SU-DHL-6 (cell line): Measurements from ENCODE around the gene APOBEC3B.

Experiments used
- H2AFZ ChIP-seq: fragments of 200-600 bp; sonication (generic); 2 replicates; pipeline ENCODE4 v1.6.1; 2014; ENCODE audit warnings: low read depth, mild to moderate bottlenecking, moderate library complexity, mixed read lengths, antibody characterized with exemption, low read length; ENCODE audit not compliant: severe bottlenecking
- H3F3A ChIP-seq: fragments of 200-600 bp; shearing (Covaris generic); 2 replicates; pipeline ENCODE4 v1.6.0; 2016; ENCODE audit warnings: antibody characterized with exemption, mild to moderate bottlenecking; ENCODE audit not compliant: insufficient read depth
- H3K27ac ChIP-seq: fragments of 200-600 bp; sonication (generic); 2 replicates; pipeline ENCODE4 v1.5.1; 2016; ENCODE audit warnings: low read depth, mild to moderate bottlenecking, low read length, moderate library complexity, mixed read lengths
- H3K27me3 ChIP-seq: fragments of 200-600 bp; sonication (generic), shearing (Covaris generic); 2 replicates; pipeline ENCODE4 v1.6.0; 2014; ENCODE audit warnings: mild to moderate bottlenecking, low read length
- H3K36me3 ChIP-seq: fragments of 200-600 bp; sonication (generic); 2 replicates; pipeline ENCODE4 v1.6.1; 2014; ENCODE audit warnings: mild to moderate bottlenecking, low read length, mixed read lengths
- H3K4me2 ChIP-seq: fragments of 300-600, 200-600 bp; shearing (Covaris generic), sonication (generic); 2 replicates; pipeline ENCODE4 v1.6.0; 2014; ENCODE audit warnings: low read length, low read depth, mild to moderate bottlenecking; ENCODE audit not compliant: poor library complexity, severe bottlenecking
- H3K4me3 ChIP-seq: fragments of 200-600 bp; sonication (generic); 2 replicates; pipeline ENCODE4 v1.5.1; 2014; ENCODE audit warnings: antibody characterized with exemption, low read length, mild to moderate bottlenecking, mixed read lengths; ENCODE audit not compliant: insufficient read depth, poor library complexity, severe bottlenecking
- H3K79me2 ChIP-seq: fragments of 200-600 bp; sonication (generic); 2 replicates; pipeline ENCODE4 v1.6.1; 2014; ENCODE audit warnings: mild to moderate bottlenecking, low read length, moderate library complexity; ENCODE audit not compliant: insufficient read depth
- H3K9ac ChIP-seq: fragments of 200-600 bp; sonication (generic); 2 replicates; pipeline ENCODE4 v1.7.0; 2014; ENCODE audit warnings: mild to moderate bottlenecking, low read length
- H3K9me2 ChIP-seq: fragments of 200-600 bp; sonication (generic); replicated peaks from 2 replicates; pipeline ENCODE4 v1.6.1; 2014; ENCODE audit warnings: low read length; ENCODE audit not compliant: insufficient read depth
- H3K9me3 ChIP-seq: fragments of 200-600 bp; sonication (generic); 2 replicates; pipeline ENCODE4 v1.6.1; 2014; ENCODE audit warnings: low read length, mixed read lengths; ENCODE audit not compliant: insufficient read depth
- H4K20me1 ChIP-seq: fragments of 200-600 bp; sonication (generic); 2 replicates; pipeline ENCODE4 v1.6.1; 2014; ENCODE audit warnings: low read depth, mild to moderate bottlenecking, antibody characterized with exemption, low read length, moderate library complexity, mixed read lengths
- CTCF ChIP-seq: fragments of 200-600 bp; sonication (generic); IDR thresholded peaks from one replicate; pipeline ENCODE4 v1.5.1; 2017; ENCODE audit warnings: antibody characterized with exemption, mild to moderate bottlenecking, low read length, moderate library complexity; ENCODE audit not compliant: insufficient read depth, poor library complexity, severe bottlenecking
- EZH2phosphoT487 ChIP-seq: fragments of 200-600 bp; sonication (generic), shearing (Covaris generic); conservative IDR thresholded peaks from 2 replicates; pipeline ENCODE4 v1.6.1; 2018; ENCODE audit warnings: mild to moderate bottlenecking, antibody characterized with exemption, low read length, moderate library complexity, mixed read lengths

The APOBEC3B gene

DNA sequence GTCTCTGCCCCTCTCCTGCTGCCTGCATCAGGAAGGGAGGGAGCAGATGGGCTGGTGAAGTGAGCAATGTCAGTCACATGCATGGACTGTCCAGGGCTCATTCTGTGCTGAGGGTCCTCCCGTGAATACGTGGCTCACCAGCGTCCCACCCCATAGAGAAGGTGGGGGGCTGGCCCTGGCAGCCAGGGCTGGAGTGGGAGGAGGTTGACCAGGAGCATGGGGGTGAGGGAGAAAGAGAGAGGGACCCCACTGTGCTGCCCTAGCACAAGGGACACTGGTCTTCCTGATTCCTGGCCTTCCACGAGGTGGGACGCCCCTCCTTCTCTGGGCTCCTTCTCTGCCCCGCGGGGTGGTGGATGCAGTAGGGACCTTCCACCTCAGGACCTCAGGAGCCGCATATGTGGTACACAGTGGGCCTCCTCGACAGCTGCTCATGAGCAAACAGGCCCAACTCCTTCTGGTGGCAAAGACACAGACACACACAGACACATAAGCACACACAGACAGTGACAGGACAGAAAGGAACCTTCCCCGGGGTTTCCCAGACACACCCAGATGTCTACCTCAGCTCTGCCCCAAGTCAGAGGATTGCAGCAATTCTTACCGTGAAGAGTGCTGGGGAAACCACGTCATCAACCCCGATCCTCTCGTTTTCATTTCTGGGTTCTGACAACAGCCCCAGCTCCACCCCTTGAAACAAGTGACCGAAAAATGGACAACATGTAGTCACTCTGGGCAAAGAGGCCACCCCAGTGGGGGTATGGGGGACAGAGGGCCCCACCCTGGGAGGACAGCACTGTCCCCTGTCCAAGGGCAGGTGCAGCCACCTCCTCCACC lies 28.4 kb upstream of the APOBEC3B start:
- Histone ChIP-seq H3K9me3 (no peaks in the 10 kb centered on the region), H2AFZ (no peak overlapping the region), H4K20me1 (no peaks in the 10 kb centered on the region), H3K36me3 (no peaks in the 10 kb centered on the region), H3K4me3 (no peak overlapping the region), H3F3A (no peaks in the 10 kb centered on the region), H3K4me2 (no peak overlapping the region), H3K79me2 (no peaks in the 10 kb centered on the region), H3K9ac (no peak overlapping the region), H3K27me3 (no peaks in the 10 kb centered on the region), H3K9me2 (no peaks in the 10 kb centered on the region), H3K27ac (no peak overlapping the region)
- no peak for TF ChIP-seq EZH2phosphoT487
- TF ChIP-seq CTCF: no peak

DNA sequence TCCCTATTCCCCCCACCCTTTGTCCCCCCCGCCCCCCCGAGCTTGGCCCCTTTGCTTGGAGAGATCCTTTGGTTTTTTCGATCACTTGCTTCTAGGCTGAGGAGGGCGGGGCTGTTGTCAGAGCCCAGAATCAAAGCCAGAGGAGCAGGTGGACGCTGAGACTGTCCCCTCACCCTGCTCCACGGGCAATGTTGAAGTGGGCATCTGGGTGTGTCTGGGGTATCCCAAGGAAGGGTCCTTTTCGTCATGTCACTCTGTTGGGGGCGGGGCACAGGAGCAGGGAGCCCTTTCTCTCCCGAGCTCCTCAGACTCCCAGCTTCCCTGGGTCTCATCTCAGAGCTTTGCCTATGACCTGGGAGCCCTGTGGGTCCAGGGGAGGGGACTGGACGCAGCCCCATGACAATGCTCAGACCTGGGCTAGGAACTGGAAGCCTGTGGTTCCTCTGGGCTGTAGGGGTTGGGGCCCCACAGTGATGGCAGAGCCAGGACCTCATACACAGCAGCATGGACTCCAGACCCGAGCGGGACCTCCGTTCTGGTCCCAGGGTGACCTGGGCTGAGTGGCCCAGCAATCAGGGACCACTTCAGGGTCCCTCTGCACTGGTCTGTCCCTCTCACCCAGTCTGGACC lies 27.6 kb upstream of the APOBEC3B start:
- H3K4me2 ChIP-seq: no peak overlapping the region
- no peak overlapping the region for H3K9ac ChIP-seq
- no peaks in the 10 kb centered on the region for H3F3A ChIP-seq
- H3K9me3 ChIP-seq: no peaks in the 10 kb centered on the region
- TF ChIP-seq EZH2phosphoT487 (no peak), CTCF (no peak)
- no peaks in the 10 kb centered on the region for H4K20me1 ChIP-seq
- H2AFZ ChIP-seq: no peak overlapping the region
- no peaks in the 10 kb centered on the region for H3K27me3 ChIP-seq
- H3K79me2 ChIP-seq: no peaks in the 10 kb centered on the region
- H3K36me3 ChIP-seq: no peaks in the 10 kb centered on the region
- no peak overlapping the region for H3K4me3 ChIP-seq
- H3K9me2 ChIP-seq: no peaks in the 10 kb centered on the region
- H3K27ac ChIP-seq: no peak overlapping the region

DNA sequence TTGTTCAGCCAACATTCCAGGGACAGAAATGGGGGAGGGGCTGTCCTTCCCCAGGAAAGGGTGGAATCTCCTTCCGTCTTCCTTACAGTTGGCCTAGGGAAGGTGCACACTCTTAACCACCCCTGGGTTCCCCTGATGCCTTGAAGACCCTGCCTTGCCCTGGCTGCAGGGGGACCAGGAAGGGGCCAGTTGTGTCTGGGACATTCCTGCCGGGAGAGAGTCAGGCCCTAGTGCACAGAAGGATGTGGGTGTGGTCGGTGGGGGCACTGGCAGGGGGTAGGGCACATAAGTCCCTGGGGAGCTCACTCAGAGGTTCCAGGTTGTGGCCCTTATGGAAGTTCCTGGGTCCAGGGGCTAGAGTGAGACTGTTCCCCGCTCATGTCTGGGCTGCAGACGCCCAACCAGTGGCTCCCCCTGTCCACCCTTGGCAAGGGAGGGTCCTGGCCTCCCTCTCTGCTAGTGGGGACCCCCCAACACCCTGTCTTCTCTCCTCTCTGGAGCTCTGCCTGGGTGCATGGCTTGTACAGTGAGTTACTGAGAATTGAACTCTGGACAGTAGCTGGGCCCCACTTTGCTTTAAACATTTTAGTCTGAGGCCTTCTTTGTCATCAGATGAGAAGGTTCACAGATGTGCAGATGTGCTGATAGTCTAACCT lies 26.8 kb upstream of the APOBEC3B start:
- H3F3A ChIP-seq: no peaks in the 10 kb centered on the region
- H3K9me3 ChIP-seq: no peaks in the 10 kb centered on the region
- H3K27ac ChIP-seq: no peak overlapping the region
- H3K4me2 ChIP-seq: no peak overlapping the region
- H3K27me3 ChIP-seq: no peaks in the 10 kb centered on the region
- no peaks in the 10 kb centered on the region for H3K9me2 ChIP-seq
- H2AFZ ChIP-seq: no peak overlapping the region
- no peaks in the 10 kb centered on the region for H3K36me3 ChIP-seq
- H3K4me3 ChIP-seq: no peak overlapping the region
- H3K9ac ChIP-seq: no peak overlapping the region
- TF ChIP-seq EZH2phosphoT487 (no peak), CTCF (no peak)
- no peaks in the 10 kb centered on the region for H4K20me1 ChIP-seq
- no peaks in the 10 kb centered on the region for H3K79me2 ChIP-seq
